Uterus (tissue), 4 donors: ENCODE data around the gene CTPS2. TPM values are rescaled to one million over a fixed set of nuclear protein-coding genes. Genes with fewer than 3 reads are reported as not detected.

Experiments
- DNase-seq, 2 donors: peaks; one replicate each; pipeline ENCODE4 v3.0.0-alpha.2; 2019 to 2020
- H3K27ac ChIP-seq, 2 donors: fragments of 200-600 bp; sonication (generic); 1 replicate in 1 of 2; 2 replicates in 1 of 2; pipeline ENCODE4 v1.5.1; 2016 to 2018
- H3K27me3 ChIP-seq, 2 donors: fragments of 200-600 bp; sonication (generic); one replicate each; pipeline ENCODE4 v1.5.1; 2018 to 2019; ENCODE audit warnings: control low read depth in 1 of 2
- H3K36me3 ChIP-seq, 2 donors: fragments of 200-600 bp; sonication (generic); one replicate each; pipeline ENCODE4 v1.5.1; 2019; ENCODE audit warnings: control low read depth in 1 of 2
- H3K4me1 ChIP-seq, 2 donors: fragments of 200-600 bp; sonication (generic); one replicate each; pipeline ENCODE4 v1.5.1; 2018 to 2019; ENCODE audit warnings: control low read depth in 1 of 2
- H3K4me3 ChIP-seq, 2 donors: fragments of 200-600 bp; sonication (generic); 1 replicate in 1 of 2; 2 replicates in 1 of 2; pipeline ENCODE4 v1.5.1; 2018 to 2019; ENCODE audit warnings: mild to moderate bottlenecking in 1 of 2
- H3K9me3 ChIP-seq, 2 donors: fragments of 200-600 bp; sonication (generic); one replicate each; pipeline ENCODE4 v1.5.1; 2019; ENCODE audit warnings: control low read depth in 1 of 2
- POLR2A ChIP-seq, 2 donors: fragments of 450-650 bp; IDR thresholded peaks; one replicate each; pipeline ENCODE4 v1.6.1; 2016; ENCODE audit warnings: antibody characterized with exemption in 2 of 2, mild to moderate bottlenecking in 1 of 2, moderate library complexity in 1 of 2
- intact Hi-C: fragments of 100-400 bp; cut with DNase I; formaldehyde crosslinking; loops from one replicate; pipeline ENCODE4 v1.15.1; 2023; ENCODE audit warnings: low total_unique reads
- total RNA-seq, 4 donors: library from RNA; depleted of rRNA in 3 of 4; stranded (reverse); fragments of >200 nt in 3 of 4; gene quantifications; one replicate each; pipeline versions ENCODE4 v1.1.0 to v1.2.4, GENCODE V29; 2014 to 2023
- TF ChIP-seq, protein P1 (sequence below), 4 experiments: fragments of 200-600 bp in 2 of 4; fragments of 450-650 bp in 2 of 4; sonication (generic) in 2 of 4; IDR thresholded peaks; one replicate each; pipeline ENCODE4 v1.5.1; 2016 to 2019; ENCODE audit warnings: antibody characterized with exemption in 4 of 4, mild to moderate bottlenecking in 2 of 4, moderate library complexity in 1 of 4
- donor health status: DM: yes; HTN: yes; CAD: no.

Gene CTPS2
- total RNA-seq, 4 donors from 2014 or later = 7.1 to 48.9 (median 14.8) TPM

DNA sequence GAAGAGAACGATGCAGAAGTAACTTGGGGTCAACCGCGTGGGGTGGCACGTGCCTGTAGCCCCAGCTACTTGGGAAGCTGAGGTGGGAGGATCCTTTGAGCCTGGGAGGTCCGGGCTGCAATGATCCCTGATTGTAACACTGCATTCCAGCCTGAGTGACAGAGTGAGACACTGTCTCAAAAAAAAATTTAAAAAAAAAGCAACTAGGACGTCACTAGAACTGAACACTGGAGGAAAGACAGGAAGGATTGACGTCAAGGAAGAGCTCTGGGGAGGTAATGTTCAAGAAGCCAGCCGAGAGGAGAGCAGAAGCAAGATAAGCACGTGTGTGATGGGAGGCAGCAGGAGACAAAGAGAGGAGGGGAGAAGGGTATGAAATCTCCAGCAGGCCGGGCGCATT lies 33.8 kb downstream of the CTPS2 start:
- Histone ChIP-seq H3K4me3 (no peak overlapping the region), H3K9me3 (no peaks in the 10 kb centered on the region), H3K4me1 (no peaks in the 10 kb centered on the region), H3K27me3 (no peaks in the 10 kb centered on the region), H3K36me3 (no peaks in the 10 kb centered on the region), H3K27ac (no peak overlapping the region)
- DNase-seq = no peak
- intact Hi-C loops = no loop called here
- TF ChIP-seq, protein P1, sequence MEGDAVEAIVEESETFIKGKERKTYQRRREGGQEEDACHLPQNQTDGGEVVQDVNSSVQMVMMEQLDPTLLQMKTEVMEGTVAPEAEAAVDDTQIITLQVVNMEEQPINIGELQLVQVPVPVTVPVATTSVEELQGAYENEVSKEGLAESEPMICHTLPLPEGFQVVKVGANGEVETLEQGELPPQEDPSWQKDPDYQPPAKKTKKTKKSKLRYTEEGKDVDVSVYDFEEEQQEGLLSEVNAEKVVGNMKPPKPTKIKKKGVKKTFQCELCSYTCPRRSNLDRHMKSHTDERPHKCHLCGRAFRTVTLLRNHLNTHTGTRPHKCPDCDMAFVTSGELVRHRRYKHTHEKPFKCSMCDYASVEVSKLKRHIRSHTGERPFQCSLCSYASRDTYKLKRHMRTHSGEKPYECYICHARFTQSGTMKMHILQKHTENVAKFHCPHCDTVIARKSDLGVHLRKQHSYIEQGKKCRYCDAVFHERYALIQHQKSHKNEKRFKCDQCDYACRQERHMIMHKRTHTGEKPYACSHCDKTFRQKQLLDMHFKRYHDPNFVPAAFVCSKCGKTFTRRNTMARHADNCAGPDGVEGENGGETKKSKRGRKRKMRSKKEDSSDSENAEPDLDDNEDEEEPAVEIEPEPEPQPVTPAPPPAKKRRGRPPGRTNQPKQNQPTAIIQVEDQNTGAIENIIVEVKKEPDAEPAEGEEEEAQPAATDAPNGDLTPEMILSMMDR (IDR thresholded peaks at IDR 0.05) = no peak
- TF ChIP-seq POLR2A (IDR thresholded peaks at IDR 0.05) = no peak

- intact Hi-C loops = no loop called here
- peak in 1 of 2 donors; percentile 18 for DNase-seq
- Histone ChIP-seq H3K4me3 (no peak overlapping the region), H3K4me1 (no peaks in the 10 kb centered on the region), H3K36me3 (no peaks in the 10 kb centered on the region), H3K27ac (no peak overlapping the region), H3K9me3 (no peaks in the 10 kb centered on the region), H3K27me3 (no peaks in the 10 kb centered on the region)
- TF ChIP-seq, protein P1 (IDR thresholded peaks at IDR 0.05) = peak in 3 of 4 experiments; percentile 28 to 43 (median 33)
- no peak for TF ChIP-seq POLR2A (IDR thresholded peaks at IDR 0.05)
Observed at GRCh38 chrX:16671005-16671404, 41.5 kb downstream of the CTPS2 start.

DNA sequence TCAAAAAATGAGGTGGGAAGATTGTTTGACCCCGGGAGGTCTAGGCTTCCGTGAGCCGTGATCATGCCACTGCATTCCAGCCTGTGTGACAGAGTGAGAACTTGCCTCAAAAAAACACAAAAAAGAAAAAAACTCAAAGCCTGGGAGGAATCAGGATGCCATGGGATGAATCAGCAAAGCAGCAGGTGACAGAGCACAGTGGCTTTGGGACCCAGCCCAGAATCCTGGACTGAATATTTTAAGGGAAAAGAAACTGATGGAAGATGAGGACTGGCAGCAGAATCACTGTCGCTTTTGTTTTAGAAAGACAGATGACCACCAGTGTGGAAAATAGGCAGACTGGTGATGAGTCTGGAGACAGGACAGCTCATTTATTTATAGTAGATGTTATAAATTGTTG lies 45.9 kb downstream of the CTPS2 start:
- TF ChIP-seq, protein P1 (IDR thresholded peaks at IDR 0.05) = no peak
- TF ChIP-seq POLR2A (IDR thresholded peaks at IDR 0.05) = no peak
- intact Hi-C loops = no loop called here

GRCh38 chrX:16665089-16665488 lies 47.4 kb downstream of the CTPS2 start:
- H3K27me3 ChIP-seq = no peaks in the 10 kb centered on the region
- TF ChIP-seq POLR2A (IDR thresholded peaks at IDR 0.05) = no peak
- TF ChIP-seq, protein P1 (IDR thresholded peaks at IDR 0.05) = no peak
- no peak for DNase-seq
- no peak overlapping the region for H3K27ac ChIP-seq
- H3K9me3 ChIP-seq = no peaks in the 10 kb centered on the region
- no peaks in the 10 kb centered on the region for H3K36me3 ChIP-seq
- H3K4me3 ChIP-seq = no peak overlapping the region
- no peaks in the 10 kb centered on the region for H3K4me1 ChIP-seq
- intact Hi-C loops = no loop called here

More for the DNA sequence above, 45.9 kb downstream of the CTPS2 start:
- no peak overlapping the region for H3K4me3 ChIP-seq
- H3K36me3 ChIP-seq = no peaks in the 10 kb centered on the region
- no peaks in the 10 kb centered on the region for H3K9me3 ChIP-seq
- no peak overlapping the region for H3K27ac ChIP-seq
- H3K27me3 ChIP-seq = no peaks in the 10 kb centered on the region
- DNase-seq = no peak
- no peaks in the 10 kb centered on the region for H3K4me1 ChIP-seq

DNA sequence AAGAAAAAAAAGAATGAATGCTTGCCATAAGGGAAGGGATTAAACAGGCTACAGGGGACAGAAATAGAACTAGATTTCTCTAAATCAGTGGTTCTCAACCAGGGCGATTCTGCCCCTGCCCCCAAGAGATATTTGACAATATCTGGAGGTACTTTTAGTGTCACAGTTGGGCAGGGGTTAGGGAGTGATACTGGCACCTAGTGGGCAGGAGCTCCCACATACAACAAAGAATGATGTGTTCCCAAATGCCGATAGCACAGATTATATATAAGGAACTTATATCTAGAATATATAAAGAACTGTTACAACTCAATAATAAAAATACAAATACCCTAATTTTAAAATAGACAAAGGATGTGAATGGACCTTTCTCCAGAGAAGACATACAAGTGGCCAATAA lies 47.8 kb downstream of the CTPS2 start:
- DNase-seq = no peak
- Histone ChIP-seq H3K9me3 (no peaks in the 10 kb centered on the region), H3K4me1 (no peaks in the 10 kb centered on the region), H3K27ac (no peak overlapping the region), H3K27me3 (no peaks in the 10 kb centered on the region), H3K36me3 (no peaks in the 10 kb centered on the region), H3K4me3 (no peak overlapping the region)
- intact Hi-C loops = no loop called here
- TF ChIP-seq, protein P1 (IDR thresholded peaks at IDR 0.05) = no peak
- no peak for TF ChIP-seq POLR2A (IDR thresholded peaks at IDR 0.05)
